HG03469 (cell line): Measurements from ENCODE around the gene ZNF207.
"Not testable (repeated sequence)": the region's sequence is repeated elsewhere in the genome, so short reads cannot be mapped to it uniquely, and the experiment has no call there.

Source experiments
- ATAC-seq: cut with Tn5 transposase; IDR thresholded peaks from one replicate; pipeline ENCODE4 v1.9.1; 2021; ENCODE audit warnings: mild to moderate bottlenecking, moderate library complexity, moderate number of reproducible peaks; ENCODE audit not compliant: unreplicated experiment

ZNF207 gene

DNA sequence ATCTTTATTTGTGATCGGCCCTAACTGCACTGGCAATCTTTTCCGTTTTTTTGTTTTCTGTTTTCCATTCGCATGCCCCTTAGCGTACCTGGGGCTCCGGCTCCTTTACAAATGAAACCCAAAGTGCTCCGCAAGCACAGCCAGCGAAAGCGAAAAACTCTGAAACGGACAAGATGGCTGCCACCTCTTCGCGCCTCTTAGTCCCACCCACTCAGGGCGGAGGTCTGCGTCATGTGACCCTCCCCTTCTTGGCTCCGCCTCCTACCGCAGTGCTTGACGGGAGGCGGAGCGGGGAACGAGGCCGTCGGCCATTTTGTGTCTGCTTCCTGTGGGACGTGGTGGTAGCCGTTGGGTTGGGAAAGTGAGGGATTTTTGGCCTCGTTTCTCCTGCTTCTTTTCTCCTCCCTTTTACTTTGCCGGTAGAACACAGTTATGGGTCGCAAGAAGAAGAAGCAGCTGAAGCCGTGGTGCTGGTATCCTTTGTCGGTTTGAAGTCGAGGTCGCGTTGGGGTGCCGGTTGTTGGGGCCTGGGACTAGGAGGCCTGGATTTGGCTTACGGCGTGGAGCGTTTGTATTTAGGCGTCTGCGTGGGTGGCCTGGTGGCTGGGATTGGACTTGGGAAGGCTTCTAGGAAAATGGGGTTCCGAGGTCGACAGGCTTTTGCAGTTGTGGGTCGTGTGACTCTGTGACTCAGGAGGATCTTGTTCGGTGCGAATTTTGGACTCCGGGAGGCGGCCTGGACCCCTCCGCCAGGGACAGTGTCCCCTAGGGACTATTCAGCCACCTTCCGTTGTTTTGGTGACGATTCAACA is at the start of gene ZNF207:
Gene ZNF207 (plus strand): TSS at position 304 of the 812 bp plus-strand sequence. CDS start 129 bp downstream, at position 433.
- peak; percentile 77 for ATAC-seq

DNA sequence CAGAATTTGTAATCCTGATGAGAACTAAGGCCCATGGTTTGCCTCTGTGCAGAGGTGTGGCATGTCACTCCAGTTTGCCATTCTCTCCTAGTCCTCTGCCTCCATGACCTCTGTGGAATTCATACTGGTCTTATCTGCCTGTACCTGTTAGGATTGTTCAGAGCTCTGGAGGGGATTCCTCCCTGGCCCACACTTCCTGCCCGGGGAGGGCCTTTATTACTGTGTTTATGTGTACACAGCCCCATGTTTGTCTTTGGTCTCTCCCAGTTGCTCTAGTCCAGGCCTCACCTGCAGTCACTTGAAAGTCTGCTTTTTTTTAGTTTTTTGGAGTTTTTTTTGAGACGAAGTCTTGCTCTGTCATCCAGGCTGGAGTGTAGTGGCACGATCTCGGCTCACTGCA is 47.9 kb upstream of the ZNF207 start:
- ATAC-seq = no peak

DNA sequence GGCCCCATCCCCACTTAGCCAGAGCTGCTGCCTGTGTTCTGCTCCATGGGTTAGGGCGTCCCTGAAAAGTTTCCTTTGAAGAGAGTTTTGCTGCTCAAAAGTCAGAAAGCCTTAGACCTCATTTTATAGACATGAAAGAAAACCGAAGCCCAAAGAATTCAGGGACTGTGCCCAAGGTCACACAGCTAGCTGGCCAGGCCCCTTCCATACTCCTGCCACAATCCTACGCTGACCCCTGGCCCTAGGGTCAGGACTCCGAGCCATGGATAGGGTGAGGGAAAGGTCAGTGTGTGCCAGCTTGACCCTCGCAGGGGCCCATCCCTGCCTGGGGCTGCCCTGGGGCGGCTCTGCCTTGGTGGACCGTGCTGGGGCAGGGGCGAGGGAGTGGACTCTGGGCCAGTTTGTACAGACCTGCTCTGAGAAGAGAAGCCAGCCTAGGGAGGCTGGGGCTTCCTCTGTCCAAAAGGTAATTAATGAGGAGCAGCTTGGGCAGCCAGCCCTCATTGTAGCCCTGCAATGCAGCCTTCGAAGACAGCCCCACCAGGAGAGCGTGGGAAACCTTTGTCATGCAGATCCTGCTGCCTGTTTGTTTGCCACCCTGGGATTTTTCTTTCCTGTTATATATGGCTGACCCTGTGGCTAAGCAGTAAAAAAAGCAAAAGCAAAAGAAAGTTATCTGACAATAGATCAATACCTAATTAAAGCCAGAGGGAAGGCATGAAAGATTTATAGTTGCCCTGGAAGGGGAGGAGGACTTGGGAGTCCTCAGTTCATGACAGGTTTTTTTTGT is 46.9 kb upstream of the ZNF207 start:
- ATAC-seq = no peak

DNA sequence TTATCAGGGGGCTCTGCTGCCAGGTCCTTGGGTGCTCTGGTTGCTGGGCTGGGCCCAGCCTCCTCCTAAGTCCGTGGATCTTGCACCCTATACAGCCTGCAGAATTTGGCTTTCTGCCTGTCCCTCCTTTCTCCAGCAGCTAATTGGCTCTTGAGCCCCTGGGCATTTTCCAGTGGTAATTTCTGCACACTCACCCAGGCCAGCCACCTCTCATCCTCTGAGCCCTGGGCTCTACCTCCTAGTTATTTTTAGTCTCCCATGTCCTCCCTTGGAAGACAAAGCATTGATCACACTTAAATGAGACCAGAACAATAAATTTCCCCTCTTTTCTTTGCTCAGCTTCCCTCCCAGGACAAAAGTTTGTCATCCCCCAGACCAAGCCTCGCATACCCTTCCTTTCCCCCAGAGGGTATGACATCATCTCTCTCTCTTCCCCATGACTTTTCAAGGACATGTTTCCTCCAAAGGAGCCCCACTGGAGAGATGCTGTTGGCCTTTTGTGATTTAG is 46.1 kb upstream of the ZNF207 start:
- ATAC-seq = no peak

DNA sequence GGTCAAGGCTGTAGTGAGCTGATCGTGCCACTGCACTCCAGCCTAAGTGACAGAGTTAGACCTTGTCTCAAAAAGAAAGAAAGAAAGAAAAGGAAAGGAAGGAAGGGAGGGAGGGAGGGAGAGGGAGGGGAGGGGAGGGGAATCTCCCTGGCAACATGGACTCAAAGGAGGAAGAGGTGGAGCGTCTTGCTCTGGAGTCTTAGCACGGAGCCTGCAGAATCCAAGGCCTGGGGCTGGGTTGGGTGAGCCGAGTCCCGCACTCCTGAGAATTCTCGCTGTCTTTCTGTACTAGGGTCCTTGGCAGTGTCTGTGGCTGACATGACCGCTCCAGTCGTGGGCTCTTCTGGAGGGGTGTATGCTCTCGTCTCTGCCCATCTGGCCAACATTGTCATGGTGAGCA is 44.9 kb upstream of the ZNF207 start:
- ATAC-seq = no peak

DNA sequence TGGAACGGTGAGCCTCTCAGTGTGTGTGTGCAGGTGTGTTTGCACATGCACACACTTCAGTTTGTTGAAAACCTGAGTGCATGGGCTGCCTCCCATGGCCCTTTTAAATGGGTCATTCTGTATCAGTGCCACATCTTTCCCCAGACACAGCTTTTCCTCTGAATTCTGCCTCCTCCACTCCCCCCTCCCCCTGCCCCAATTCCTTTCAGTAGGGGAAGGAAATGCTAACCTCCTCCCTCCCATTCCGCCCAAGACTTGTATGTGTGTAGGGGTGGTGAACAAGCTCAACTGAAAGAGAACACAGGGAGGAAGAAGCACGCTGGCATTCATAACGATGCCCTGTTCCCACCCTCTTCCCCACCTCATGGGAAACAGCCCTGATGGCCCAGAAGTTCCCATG is 42.3 kb upstream of the ZNF207 start:
- ATAC-seq = no peak

DNA sequence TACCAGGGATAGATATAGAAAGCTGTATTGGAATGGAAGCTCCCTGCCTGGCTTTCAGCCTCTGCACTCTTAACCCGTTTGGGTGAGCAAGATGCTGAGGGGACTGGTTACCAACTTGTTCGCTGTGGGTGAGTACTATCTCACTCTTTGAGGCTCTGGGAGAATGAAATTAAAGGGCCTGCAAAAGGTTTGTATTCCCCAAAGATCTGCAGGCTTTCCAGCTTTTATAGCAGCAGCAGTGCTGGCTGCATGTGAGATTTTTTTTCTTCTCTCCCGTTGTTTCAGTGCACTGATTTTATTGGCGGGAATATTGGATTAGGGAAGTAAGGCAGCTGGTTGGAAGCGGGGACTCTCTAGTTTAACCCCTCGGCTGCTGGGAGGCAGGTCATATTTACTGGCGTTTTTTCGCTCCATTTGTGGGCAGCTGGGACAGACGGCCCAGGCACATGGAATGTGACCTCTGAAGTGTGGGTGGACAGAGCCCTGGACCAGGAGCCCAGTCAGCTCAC is 38.9 kb upstream of the ZNF207 start:
- ATAC-seq = no peak

DNA sequence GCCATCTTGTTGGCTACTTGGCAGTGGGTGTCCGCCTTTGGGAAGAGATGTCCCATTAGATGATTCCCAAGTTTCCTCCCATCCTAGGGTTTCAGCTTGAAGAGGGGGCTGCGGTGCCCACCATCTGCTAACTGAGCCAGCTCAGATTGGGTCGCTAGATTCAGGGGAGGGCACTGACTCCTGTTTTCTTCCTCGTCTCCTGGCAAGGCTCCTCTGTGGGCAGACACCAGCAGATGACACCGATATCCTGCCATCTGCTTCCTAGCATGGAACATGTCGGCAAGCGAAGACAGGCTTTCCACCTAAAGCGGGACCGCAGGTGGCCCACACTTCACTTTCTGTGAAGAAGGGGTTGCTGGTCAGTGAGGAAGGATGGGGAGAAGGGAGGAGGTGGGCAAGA is 35.3 kb upstream of the ZNF207 start:
- no peak for ATAC-seq

DNA sequence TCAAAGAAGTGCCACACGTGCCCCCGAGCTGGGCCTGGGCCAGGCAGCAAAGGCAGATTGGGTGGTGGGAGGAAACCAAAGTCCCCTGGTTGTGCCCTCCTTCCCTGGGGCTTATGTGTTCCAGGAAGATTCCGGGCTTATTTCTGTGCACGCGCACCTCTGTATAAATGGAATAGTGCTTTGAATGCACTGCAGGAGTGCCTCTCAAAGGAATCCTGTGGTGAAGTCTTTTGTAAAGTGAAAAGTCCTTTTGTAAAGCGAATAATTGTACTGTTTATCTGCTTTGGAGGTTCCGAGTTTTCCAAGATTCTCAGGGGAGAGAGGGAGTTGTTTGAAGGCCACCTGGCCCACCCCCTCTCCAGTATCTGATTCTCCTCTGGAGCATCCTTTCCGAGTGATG is 34.8 kb upstream of the ZNF207 start:
- ATAC-seq = no peak

DNA sequence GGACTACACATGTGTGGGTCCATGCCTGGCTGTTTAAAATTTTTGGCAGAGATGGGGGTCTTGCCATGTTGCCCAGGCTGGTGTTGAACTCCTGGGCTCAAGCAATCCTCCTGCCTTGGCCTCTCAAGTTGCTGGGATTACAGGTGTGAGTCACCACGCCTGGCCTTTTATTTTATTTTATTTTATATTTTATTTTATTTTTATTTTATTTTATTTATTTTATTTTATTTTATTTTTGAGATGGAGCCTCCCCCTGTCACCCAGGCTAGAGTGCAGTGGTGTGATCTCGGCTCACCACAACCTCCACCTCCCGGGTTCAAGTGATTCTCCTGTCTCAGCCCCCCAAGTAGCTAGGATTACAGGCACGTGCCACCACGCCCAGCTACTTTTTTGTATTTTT is 33.3 kb upstream of the ZNF207 start:
- not testable (repeated sequence) for ATAC-seq

DNA sequence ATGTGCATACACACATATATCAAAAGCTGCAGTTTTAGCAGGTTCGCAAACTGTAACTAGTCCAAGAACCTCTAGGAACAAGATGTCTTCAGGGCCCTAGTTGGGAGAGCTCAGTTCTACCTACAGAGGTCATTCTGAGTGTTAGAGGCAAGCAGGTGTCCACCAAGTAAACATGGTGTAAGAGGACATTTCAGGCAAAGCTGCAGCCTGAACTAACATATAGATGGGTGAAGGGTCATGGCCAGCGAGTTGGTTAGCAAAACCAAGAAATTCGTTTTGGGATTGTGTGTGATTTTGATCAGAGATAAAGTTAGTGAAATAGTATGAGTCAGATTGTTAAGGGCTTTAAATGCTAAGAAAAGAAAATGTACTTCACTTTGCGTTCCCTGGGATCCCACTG is 32.6 kb upstream of the ZNF207 start:
- ATAC-seq = no peak

DNA sequence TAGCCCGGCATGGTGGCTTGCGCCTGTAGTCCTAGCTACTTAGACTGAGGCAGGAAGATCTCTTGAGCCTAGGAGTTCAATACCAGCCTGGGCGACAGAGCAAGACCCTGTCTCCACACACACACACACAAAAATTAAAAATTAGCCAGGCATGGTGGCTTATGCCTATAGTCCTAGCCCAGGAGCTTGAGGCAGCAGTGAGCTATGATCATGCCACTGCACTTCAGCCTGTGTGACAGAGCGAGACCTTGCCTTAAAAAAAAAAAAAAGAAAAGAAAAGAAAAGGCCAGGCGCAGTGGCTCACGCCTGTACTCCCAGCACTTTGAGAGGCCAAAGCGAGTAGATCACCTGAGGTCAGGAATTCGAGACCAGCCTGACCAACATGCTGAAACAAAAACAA is 31.9 kb upstream of the ZNF207 start:
- no peak for ATAC-seq

DNA sequence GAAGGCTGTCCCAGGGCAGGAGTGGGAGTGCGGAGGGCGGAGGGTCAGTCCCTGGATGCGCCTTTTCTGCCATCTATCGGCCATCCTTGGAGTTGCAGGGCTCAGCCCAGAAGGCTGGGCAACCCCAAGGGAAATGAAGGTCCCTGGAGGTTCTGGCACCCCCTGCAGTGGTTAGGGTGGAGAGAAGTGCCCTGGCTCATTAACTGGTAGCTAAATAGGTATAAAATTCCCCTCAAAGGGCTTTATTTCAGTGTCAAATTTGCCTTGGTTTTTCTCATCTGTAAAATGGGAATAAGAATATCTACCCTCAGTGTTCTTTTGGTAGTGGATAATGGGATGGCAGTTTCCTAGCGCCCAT is 30.4 kb upstream of the ZNF207 start:
- no peak for ATAC-seq

DNA sequence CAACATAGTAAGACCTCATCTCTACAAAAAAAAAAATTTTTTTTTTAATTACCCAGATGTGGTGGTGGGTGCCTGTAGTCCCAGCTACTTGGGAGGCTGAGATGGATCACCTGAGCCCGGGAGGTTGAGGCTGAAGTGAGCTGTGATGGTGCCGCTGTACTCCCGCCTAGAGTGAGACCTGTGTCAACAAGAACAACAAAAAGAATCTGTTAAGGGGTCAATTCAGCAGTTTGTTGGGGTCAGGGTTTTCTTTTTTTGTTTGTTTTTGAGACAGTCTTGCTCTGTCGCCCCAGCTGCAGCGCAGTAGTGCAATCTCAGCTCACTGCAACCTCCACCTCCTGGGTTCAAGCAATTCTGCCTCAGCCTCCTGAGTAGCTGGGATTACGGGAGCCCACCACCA is 29.9 kb upstream of the ZNF207 start:
- ATAC-seq = not testable (repeated sequence)

DNA sequence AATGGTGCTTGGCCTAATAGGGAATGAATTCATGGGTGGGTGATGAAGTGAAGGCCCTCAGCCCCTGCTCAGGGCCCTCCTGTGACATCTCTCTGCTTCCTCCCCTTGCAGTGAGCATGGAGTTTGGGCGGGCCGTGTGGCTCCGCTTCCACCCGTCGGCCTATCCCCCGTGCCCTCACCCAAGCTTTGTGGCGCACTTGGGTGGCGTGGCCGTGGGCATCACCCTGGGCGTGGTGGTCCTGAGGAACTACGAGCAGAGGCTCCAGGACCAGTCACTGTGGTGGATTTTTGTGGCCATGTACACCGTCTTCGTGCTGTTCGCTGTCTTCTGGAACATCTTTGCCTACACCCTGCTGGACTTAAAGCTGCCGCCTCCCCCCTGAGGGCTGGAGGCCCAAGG is 29.1 kb upstream of the ZNF207 start:
- ATAC-seq = no peak

DNA sequence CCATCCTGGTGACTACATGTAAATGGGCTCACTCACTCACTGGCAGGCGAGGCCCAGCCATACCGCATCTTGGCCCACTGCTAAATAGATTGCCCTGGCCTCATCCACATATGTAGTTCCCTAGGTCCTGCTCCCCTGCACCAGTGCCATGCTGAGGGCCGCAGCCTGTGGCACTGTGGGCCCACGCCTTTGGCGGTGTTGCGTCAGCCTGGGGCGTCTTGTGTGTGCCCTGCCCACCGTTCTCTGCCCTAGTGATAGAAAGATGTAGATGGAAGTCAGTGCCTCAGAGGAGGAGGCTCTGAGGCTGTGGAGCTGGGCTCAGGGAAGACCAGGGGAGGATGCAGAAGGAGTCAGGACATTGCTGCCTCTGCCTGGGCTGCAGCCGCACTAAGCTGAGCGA is 26.9 kb upstream of the ZNF207 start:
- no peak for ATAC-seq

DNA sequence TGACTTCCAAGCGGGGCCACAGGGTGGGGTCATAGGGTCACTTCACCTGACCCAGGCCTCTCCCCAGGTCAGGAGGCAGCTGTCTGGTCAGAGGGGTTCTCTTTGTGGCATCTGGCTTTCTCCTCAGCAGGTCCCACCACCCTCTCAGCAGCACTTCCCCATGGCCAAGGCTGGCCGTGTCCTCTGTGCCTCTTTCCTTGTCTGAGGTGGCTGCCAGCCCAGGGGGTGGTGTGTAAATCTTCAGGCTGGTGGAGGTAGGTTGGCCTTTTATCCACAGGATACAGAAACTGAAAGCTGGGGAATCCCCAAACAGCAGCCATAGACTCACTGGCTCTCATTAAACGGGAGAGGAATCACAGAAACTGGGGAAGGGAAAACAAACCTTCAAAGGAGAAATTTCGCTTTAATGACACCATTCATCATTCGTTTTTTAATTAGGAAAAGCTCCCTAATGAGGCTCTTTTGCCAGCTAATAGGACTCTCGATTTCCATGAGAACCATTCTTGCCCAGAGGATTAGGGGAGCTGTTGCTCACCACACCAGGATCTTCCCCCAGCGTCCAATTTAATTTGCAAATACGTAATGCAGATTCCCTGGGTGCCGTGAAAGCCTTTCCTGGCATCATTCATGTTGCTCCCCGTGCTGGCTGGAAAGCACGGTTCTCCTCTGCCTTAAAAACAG is 26.0 kb upstream of the ZNF207 start:
- no peak for ATAC-seq

DNA sequence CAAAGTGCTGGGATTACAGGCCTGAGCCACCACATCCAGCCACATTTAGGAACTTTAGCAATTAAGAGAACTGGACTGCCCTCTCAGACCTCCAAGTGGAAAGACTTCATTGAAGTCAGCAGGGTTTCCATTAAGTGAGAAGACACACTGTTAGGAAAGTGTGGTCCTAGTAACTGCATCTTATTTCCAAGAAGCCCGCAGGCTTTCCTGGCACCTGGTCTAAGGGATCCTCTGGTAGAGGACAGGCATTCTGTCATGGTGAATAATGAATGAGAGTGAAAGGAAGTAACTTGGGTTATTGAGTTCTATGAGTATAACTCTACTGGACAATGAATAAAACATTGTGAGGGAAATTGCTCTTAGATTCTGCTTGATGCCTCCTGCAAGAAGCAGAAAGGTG is 22.0 kb upstream of the ZNF207 start:
- ATAC-seq = no peak

DNA sequence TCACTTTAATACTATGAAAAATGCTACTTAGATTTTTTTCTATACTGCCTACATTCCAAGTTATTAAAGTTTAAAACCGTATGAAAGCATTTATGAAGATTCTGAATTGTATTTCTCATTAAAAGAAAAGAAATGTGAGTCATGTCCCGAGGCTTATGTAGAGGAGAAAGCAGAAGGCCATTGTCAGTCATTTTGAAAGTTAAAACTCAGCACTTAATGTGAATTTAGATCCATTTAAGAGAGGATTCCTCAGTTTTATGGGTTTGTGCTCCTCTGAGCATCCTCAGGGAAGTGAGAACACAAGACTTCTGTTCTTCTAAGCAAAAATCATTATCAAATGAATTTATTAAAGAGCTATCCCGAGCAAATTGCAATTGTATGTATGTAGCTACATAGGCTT is 19.8 kb upstream of the ZNF207 start:
- ATAC-seq = no peak

DNA sequence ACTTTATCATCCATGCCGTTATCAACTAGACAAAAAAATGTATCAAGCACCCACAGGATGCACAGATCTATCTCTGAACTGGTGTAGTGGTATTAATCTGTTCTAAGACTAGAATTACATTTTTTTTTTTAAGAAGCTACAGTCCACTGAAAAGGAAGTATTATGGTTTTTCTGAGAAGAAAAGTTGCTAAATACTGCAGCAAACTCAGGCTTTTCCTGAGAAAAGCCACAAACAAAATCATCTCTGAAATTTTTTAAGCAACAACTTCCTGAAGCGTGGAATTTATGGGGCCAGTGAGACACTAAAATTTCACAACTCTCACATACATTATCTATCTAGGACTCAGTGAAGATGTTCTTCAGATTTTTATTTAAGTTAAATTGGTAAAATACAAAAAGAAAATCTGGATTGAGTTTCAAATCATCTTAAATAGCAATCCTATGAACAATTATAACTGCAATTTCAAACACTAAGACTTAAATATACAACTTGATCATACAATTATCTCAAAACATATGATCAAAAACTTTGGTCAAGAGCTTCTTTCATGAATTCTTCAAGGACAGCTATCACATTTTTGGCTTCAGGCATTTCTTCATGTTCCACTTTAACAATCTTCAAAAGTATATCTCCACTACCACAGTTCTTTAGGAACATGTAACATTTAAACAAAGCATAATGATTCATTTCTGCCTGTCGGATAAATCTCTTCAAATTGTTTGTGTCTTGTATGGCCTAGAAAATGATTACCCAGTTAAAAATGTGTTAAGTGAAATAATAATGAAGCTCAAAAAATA is 18.5 kb upstream of the ZNF207 start:
- ATAC-seq = no peak

DNA sequence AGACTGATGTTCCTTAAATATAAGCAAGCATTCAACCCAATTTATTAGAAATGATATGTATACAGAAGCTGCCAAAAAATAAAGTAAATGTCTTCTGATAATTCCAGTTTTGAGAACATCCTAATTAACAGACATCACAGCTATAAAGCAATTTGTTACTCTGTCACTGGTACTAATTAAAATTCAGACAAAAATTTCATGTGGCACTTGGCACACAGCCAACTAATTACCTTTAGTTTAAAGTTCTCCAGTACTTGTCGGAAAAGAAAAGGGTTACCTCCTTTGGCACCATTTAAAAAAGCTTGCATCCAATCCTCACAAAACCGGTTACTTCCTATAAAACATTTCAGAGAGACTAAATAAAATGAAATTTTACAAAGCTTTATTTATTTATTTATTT is 16.8 kb upstream of the ZNF207 start:
- no peak for ATAC-seq
